HepG2 (cell line): ENCODE measurements around the gene CATSPERD. TPM values are rescaled to one million over a fixed set of nuclear protein-coding genes. Genes with fewer than 3 reads are reported as not detected.

Experiments used
- ATAC-seq: fragments of 200-7000 bp; cut with Tn5 transposase; 3 replicates; pipeline ENCODE4 v1.9.1; 2020; ENCODE audit warnings: mild to moderate bottlenecking, moderate library complexity
- BruUV-seq: library from RNA; stranded (reverse); fragments of 400-500 nt; replicated peaks from 2 replicates; lab custom pipeline; 2021; lab: Mats Ljungman, UMichigan
- CTCF ChIA-PET: fragments of 300-600 bp; formaldehyde crosslinking; extraction: SDS; loops from one replicate; lab custom pipeline; 2021; ENCODE audit warnings: low total read pairs, inconsistent platforms, low intra/inter-chr PET ratio; lab: Yijun Ruan, JAX
- POLR2A ChIA-PET: fragments of 350-600 bp; sonication (Branson Sonifier 250); formaldehyde crosslinking; loops from one replicate; lab custom pipeline; 2020; ENCODE audit warnings: antibody characterized with exemption, inconsistent platforms; lab: Yijun Ruan, JAX
- DNase-seq: peaks from one replicate; pipeline ENCODE4 v3.0.0-alpha.2; 2015; ENCODE audit warnings: low spot score
- FAIRE-seq: peaks from 3 replicates; lab custom pipeline; 2011; peaks lifted over from hg19 to GRCh38; lab: Jason Lieb, UNC
- H2AFZ ChIP-seq: one replicate; pipeline ENCODE4 v1.6.1; 2011; ENCODE audit warnings: low read length, inconsistent platforms
- H3K27ac ChIP-seq: fragments of 300-600 bp; 3 replicates; pipeline ENCODE4 v1.8.0; 2011; ENCODE audit warnings: mixed run types, mild to moderate bottlenecking, mixed read lengths, low read length, inconsistent platforms; ENCODE audit not compliant: insufficient read depth; ENCODE audit errors: extremely low read length
- H3K27me3 ChIP-seq, 2 experiments: fragments of 200-600 bp in 1 of 2; 2 replicates in 1 of 2; 3 replicates in 1 of 2; pipeline versions ENCODE4 v1.6.0 to v1.8.0; 2011; ENCODE audit warnings: low read length in 2 of 2, mild to moderate bottlenecking in 2 of 2, moderate library complexity in 2 of 2, inconsistent platforms in 1 of 2; ENCODE audit not compliant: insufficient read depth in 2 of 2, control insufficient read depth in 1 of 2
- H3K36me3 ChIP-seq, 2 experiments: fragments of 200-600 bp in 1 of 2; replicated peaks in 1 of 2; 2 replicates in 1 of 2; 3 replicates in 1 of 2; pipeline versions ENCODE4 v1.5.1 to v1.8.0; 2011; ENCODE audit warnings: low read length in 2 of 2, inconsistent platforms in 1 of 2; ENCODE audit not compliant: insufficient read depth in 2 of 2, control insufficient read depth in 1 of 2
- H3K4me1 ChIP-seq: 2 replicates; pipeline ENCODE4 v1.5.1; 2012; ENCODE audit warnings: low read length, inconsistent platforms; ENCODE audit not compliant: insufficient read depth
- H3K4me2 ChIP-seq: 2 replicates; pipeline ENCODE4 v1.6.0; 2011; ENCODE audit warnings: low read depth, low read length, inconsistent platforms
- H3K4me3 ChIP-seq, 3 experiments: fragments of 200-600 bp in 1 of 3; sonication (generic), shearing (Covaris generic) in 1 of 3; replicated peaks in 1 of 3; 2 replicates each; pipeline ENCODE4 v1.5.1; 2011 to 2016; ENCODE audit warnings: low read length in 3 of 3, inconsistent platforms in 2 of 3, low read depth in 2 of 3, mild to moderate bottlenecking in 2 of 3, control low read depth in 1 of 3, mixed read lengths in 1 of 3; ENCODE audit not compliant: insufficient read depth in 1 of 3
- H3K79me2 ChIP-seq: one replicate; pipeline ENCODE4 v1.6.1; 2011; ENCODE audit warnings: low read length, inconsistent platforms; ENCODE audit not compliant: insufficient read depth
- H3K9ac ChIP-seq: 2 replicates; pipeline ENCODE4 v1.6.0; 2011; ENCODE audit warnings: mild to moderate bottlenecking, low read depth, low read length, inconsistent platforms; ENCODE audit not compliant: insufficient read depth
- H3K9me3 ChIP-seq: 2 replicates; pipeline ENCODE4 v1.5.1; 2012; ENCODE audit warnings: mild to moderate bottlenecking, low read length
- H4K20me1 ChIP-seq: 2 replicates; pipeline ENCODE4 v1.6.0; 2011; ENCODE audit warnings: inconsistent platforms, mild to moderate bottlenecking, low read length, moderate library complexity; ENCODE audit not compliant: insufficient read depth
- AGO2 ChIP-seq: fragments of 200-400 bp; formaldehyde crosslinking; optimal IDR thresholded peaks from 2 replicates; pipeline ENCODE3; 2017; ENCODE audit warnings: mild to moderate bottlenecking, low read depth, low read length, moderate library complexity
- AKAP8 ChIP-seq: sonication (generic); formaldehyde crosslinking; IDR thresholded peaks from 2 replicates; pipeline ENCODE4 v1.5.1; 2020; ENCODE audit warnings: mild to moderate bottlenecking, missing genetic modification reagents
- GLI4 ChIP-seq: sonication (generic); formaldehyde crosslinking; IDR thresholded peaks from 2 replicates; pipeline ENCODE4 v1.5.1; 2020; ENCODE audit warnings: missing genetic modification reagents, mild to moderate bottlenecking, moderate library complexity, borderline replicate concordance
- GTF2F1 ChIP-seq: fragments of 150-350 bp; IDR thresholded peaks from 2 replicates; pipeline ENCODE4 v1.6.1; 2014; ENCODE audit warnings: low read length
- NKX3-1 ChIP-seq: sonication (generic); formaldehyde crosslinking; IDR thresholded peaks from 2 replicates; pipeline ENCODE4 v1.5.0; 2020; ENCODE audit warnings: missing genetic modification reagents
- PCBP2 ChIP-seq: fragments of 200-400 bp; formaldehyde crosslinking; optimal IDR thresholded peaks from 2 replicates; pipeline ENCODE3; 2018; ENCODE audit warnings: low read length, low read depth; ENCODE audit not compliant: poor library complexity, severe bottlenecking
- POLR2G ChIP-seq: fragments of 200-400 bp; formaldehyde crosslinking; IDR thresholded peaks from 2 replicates; pipeline ENCODE4 v1.6.1; 2018; ENCODE audit warnings: mild to moderate bottlenecking, low read depth, low read length, moderate library complexity
- RBFOX2 ChIP-seq: fragments of 200-400 bp; formaldehyde crosslinking; IDR thresholded peaks from 2 replicates; pipeline ENCODE4 v1.6.1; 2017; ENCODE audit warnings: low read depth, mild to moderate bottlenecking, low read length
- RBM22 ChIP-seq: fragments of 200-400 bp; formaldehyde crosslinking; optimal IDR thresholded peaks from 2 replicates; pipeline ENCODE3; 2017; ENCODE audit warnings: mild to moderate bottlenecking, low read length, moderate library complexity
- ZBTB1 ChIP-seq: sonication (generic); formaldehyde crosslinking; IDR thresholded peaks from 2 replicates; pipeline ENCODE4 v1.4.0; 2020; ENCODE audit warnings: missing genetic modification reagents, borderline replicate concordance
- ZBTB38 ChIP-seq: sonication (generic); formaldehyde crosslinking; IDR thresholded peaks from 2 replicates; pipeline ENCODE4 v1.5.1; 2020; ENCODE audit warnings: mild to moderate bottlenecking, missing genetic modification reagents
- ZMYM4 ChIP-seq: sonication (generic); formaldehyde crosslinking; IDR thresholded peaks from 2 replicates; pipeline ENCODE4 v1.8.1; 2023; ENCODE audit warnings: mild to moderate bottlenecking, missing genetic modification reagents
- ZNF205 ChIP-seq: IDR thresholded peaks from 2 replicates; pipeline ENCODE4 v1.6.1; 2018; ENCODE audit warnings: missing biosample characterization, missing genetic modification reagents
- ZNF451 ChIP-seq: sonication (generic); formaldehyde crosslinking; IDR thresholded peaks from 2 replicates; pipeline ENCODE4 v1.5.0; 2020; ENCODE audit warnings: mild to moderate bottlenecking, missing genetic modification reagents
- ZNF564 ChIP-seq: sonication (generic); formaldehyde crosslinking; IDR thresholded peaks from 2 replicates; pipeline ENCODE4 v1.8.1; 2023; ENCODE audit warnings: mild to moderate bottlenecking, missing genetic modification reagents
- WGBS: methylation state at CpG from one replicate; pipeline ENCODE4 v1.1.6; 2017; ENCODE audit warnings: low lambda C conversion rate; 5-methylcytosine and 5-hydroxymethylcytosine counted together
- in situ Hi-C: cut with HindIII; loops from 2 replicates; pipeline ENCODE4 v1.10.0; 2017; ENCODE audit warnings: low pct_unique_long_range_greater_than_20kb; ENCODE audit not compliant: extremely low pct_ligation_motif_present
- intact Hi-C: fragments of 100-400 bp; cut with micrococcal nuclease; formaldehyde crosslinking; loops from one replicate; pipeline ENCODE4 v1.10.0; 2022; ENCODE audit not compliant: unreplicated experiment
- polyA plus RNA-seq, 8 experiments: library from polyadenylated mRNA; depleted of rRNA in 3 of 8; stranded (reverse) in 7 of 8; unstranded in 1 of 8; fragments of >200 nt; fragmentation: Illumina TruSeq in 4 of 8; extraction: Trizol in 4 of 8; gene quantifications; 2 replicates each; pipeline versions ENCODE4 v1.2.1 to v1.2.3, GENCODE V29; 2011 to 2016; ENCODE audit warnings: low read depth in 4 of 8, missing spikeins in 1 of 8, mixed read lengths in 1 of 8; ENCODE audit not compliant: insufficient read depth in 1 of 8
- total RNA-seq, 5 experiments: library from RNA; depleted of rRNA; stranded (reverse); fragments of >200 nt; fragmentation: Illumina TruSeq; extraction: Trizol; gene quantifications; 2 replicates each; pipeline ENCODE4 v1.2.3, GENCODE V29; 2016; ENCODE audit warnings: low read depth in 1 of 5
- TF ChIP-seq, protein P1 (sequence below): sonication (generic); formaldehyde crosslinking; IDR thresholded peaks from 2 replicates; pipeline ENCODE4 v1.4.0; 2020; ENCODE audit warnings: missing genetic modification reagents, mild to moderate bottlenecking, borderline replicate concordance
- TF ChIP-seq, protein P2 (sequence below), 2 experiments: IDR thresholded peaks; 2 replicates each; pipeline ENCODE4 v1.6.1; 2011 to 2012; ENCODE audit warnings: low read length in 2 of 2, borderline replicate concordance in 1 of 2, low read depth in 1 of 2, mild to moderate bottlenecking in 1 of 2, moderate library complexity in 1 of 2

The CATSPERD gene
- total and polyA plus RNA-seq, 2 of the 13 experiments (the other 11 are each of a cell fraction or from before 2014, with no cell fraction given): 0.04 TPM; not detected in 1

DNA sequence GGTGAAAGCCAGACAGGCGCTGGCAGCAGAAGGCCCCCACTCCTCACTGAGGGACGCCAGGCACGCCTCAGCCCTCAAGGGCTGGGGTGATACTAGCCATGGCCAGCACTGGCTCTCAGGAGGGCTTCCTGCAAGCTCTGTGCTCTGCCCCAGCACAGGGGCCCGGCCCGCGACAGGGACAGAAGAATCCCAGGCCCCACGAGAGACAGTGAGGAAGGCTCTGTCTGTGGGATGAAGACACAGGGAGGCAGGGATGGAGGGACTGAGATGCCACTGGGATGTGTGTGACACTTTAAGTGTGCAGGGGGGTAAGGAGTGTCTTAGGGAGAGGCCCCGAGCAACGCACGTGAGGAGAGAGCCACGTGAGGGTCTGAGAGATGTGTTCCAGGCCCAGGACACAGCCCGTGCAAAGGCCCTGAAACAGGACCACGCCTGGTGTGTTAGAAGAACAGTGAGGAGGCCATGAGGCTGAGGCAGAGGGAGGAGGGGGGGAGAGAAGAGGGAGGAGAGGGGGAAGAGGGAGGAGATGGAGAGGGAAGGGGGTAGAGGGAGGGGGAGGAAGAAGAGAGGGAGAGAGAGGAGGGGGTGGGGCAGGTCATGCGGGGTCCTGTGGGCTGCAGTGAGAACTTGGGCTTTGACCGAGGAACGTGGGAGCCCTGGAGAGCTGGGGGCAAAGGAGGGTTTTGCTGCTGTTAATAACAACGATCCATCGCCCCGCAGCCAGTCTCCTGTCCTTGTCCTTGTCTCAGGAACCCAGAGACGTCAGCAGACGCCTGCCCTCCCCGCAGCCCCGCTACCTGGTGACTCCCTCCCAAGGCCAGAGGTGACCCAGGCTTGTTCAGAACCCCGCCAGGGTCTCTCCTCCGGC, 23.2 kb upstream of the CATSPERD start (continued):
- peak; percentile 45 for TF ChIP-seq POLR2G
- TF ChIP-seq GLI4 (CRISPR knock-in tag): no peak
- peak; percentile 3 for TF ChIP-seq AGO2
- peak; percentile 71 for TF ChIP-seq RBM22
- TF ChIP-seq PCBP2: peak; percentile 24
- peak; percentile 16; the same call in 1 of the 2 replicates for TF ChIP-seq RBFOX2
- TF ChIP-seq ZMYM4 (CRISPR knock-in tag): no peak
- TF ChIP-seq AKAP8 (CRISPR knock-in tag): peak; percentile 1; the same call in 1 of the 2 replicates

DNA sequence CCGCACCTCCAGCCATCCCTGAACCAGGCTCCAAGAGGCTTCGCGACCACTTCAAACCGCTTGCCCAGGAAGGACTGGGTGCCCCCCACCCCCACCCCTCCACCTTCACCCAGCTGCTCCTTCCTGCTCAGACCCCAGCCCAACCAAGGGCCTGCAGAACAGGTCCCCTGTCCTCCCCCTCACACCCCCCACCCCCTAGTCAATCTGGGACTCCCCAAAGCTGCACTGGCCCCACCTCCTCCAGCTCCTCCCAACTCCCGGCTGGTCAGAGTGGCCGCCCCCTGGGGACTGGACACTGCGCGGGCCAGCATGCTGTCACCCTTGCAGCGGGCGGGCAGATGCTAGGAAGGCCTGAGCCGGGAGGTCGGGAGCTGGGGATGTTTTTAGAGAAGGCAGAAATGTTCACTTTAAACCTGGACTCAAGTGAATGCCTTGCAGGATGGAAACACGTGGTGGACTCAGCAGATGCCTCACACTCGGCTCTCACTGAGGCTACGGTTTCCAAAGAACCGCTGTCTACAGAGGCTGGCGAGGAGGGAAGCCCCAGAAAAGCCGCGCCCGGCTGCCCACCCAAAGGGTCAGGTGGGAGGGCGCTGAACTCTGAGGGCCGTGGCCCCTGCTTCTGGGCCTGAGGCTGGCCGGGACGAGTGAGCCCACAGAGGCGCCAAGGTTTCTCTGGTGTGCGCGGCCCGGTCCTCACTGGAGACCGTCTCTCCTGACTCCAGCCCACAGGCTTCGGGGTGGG, 22.4 kb upstream of the CATSPERD start:
- DNase-seq: no peak
- in situ Hi-C loops (no loop called here), intact Hi-C loops (no loop called here)
- Histone ChIP-seq H3K36me3 (peaks cover 32 to 66% of the 10 kb centered on the region in 2 experiments), H3K27me3 (no peaks in the 10 kb centered on the region), H4K20me1 (peaks cover 13% of the 10 kb centered on the region; the same call in 1 of the 2 replicates), H3K4me2 (no peak overlapping the region), H3K27ac (no peak overlapping the region), H3K79me2 (peaks cover 5% of the 10 kb centered on the region), H3K9me3 (no peaks in the 10 kb centered on the region), H3K4me3 (no peak overlapping the region), H3K9ac (no peak overlapping the region), H3K4me1 (no peaks in the 10 kb centered on the region), H2AFZ (no peak overlapping the region)
- no peak for FAIRE-seq
- no TSS peak for BruUV-seq
- ATAC-seq: no peak; the same call in 2 of the 3 replicates
- CTCF ChIA-PET: no interaction called here
- POLR2A ChIA-PET: interaction anchor here (3.2 kb wide), 1 partner anchor 8 kb away, joined by 12 read pairs; the partner anchor contains the start of gene RPL36
- WGBS: 98% methylated on average over 24 of the region's 30 CpGs
- TF ChIP-seq ZBTB38: no peak
- peak; percentile 14; the same call in 1 of the 2 replicates for TF ChIP-seq POLR2G
- TF ChIP-seq, protein P1, sequence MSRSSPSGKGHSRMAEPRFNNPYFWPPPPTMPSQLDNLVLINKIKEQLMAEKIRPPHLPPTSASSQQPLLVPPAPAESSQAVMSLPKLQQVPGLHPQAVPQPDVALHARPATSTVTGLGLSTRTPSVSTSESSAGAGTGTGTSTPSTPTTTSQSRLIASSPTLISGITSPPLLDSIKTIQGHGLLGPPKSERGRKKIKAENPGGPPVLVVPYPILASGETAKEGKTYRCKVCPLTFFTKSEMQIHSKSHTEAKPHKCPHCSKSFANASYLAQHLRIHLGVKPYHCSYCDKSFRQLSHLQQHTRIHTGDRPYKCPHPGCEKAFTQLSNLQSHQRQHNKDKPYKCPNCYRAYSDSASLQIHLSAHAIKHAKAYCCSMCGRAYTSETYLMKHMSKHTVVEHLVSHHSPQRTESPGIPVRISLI: no peak
- TF ChIP-seq, protein P2, sequence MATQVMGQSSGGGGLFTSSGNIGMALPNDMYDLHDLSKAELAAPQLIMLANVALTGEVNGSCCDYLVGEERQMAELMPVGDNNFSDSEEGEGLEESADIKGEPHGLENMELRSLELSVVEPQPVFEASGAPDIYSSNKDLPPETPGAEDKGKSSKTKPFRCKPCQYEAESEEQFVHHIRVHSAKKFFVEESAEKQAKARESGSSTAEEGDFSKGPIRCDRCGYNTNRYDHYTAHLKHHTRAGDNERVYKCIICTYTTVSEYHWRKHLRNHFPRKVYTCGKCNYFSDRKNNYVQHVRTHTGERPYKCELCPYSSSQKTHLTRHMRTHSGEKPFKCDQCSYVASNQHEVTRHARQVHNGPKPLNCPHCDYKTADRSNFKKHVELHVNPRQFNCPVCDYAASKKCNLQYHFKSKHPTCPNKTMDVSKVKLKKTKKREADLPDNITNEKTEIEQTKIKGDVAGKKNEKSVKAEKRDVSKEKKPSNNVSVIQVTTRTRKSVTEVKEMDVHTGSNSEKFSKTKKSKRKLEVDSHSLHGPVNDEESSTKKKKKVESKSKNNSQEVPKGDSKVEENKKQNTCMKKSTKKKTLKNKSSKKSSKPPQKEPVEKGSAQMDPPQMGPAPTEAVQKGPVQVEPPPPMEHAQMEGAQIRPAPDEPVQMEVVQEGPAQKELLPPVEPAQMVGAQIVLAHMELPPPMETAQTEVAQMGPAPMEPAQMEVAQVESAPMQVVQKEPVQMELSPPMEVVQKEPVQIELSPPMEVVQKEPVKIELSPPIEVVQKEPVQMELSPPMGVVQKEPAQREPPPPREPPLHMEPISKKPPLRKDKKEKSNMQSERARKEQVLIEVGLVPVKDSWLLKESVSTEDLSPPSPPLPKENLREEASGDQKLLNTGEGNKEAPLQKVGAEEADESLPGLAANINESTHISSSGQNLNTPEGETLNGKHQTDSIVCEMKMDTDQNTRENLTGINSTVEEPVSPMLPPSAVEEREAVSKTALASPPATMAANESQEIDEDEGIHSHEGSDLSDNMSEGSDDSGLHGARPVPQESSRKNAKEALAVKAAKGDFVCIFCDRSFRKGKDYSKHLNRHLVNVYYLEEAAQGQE (IDR thresholded peaks at IDR 0.05; ENCODE audit: borderline replicate concordance in 1 of 2, low read depth in 1 of 2, low read length in 2 of 2): no peak
- no peak for TF ChIP-seq ZNF564 (CRISPR knock-in tag)
- TF ChIP-seq ZBTB1 (CRISPR knock-in tag): no peak
- TF ChIP-seq ZNF451 (CRISPR knock-in tag): no peak
- TF ChIP-seq ZNF205 (CRISPR knock-in tag): no peak
- TF ChIP-seq NKX3-1 (CRISPR knock-in tag): no peak
- TF ChIP-seq GTF2F1: no peak
